DND-41 (cell line): ENCODE measurements around the gene SLC22A17.

Experiments
- ATAC-seq: fragments of 200-7000 bp; cut with Tn5 transposase; 3 replicates; pipeline ENCODE4 v1.9.1; 2021; ENCODE audit warnings: low read depth; ENCODE audit not compliant: insufficient read depth
- DNase-seq: peaks from one replicate; pipeline ENCODE4 v3.0.0-alpha.2; 2020
- H2AFZ ChIP-seq: 2 replicates; pipeline ENCODE4 v1.6.0; 2012; ENCODE audit warnings: low read depth, low read length
- H3K27ac ChIP-seq: 2 replicates; pipeline ENCODE4 v1.5.1; 2012; ENCODE audit warnings: low read length, inconsistent platforms
- H3K27me3 ChIP-seq: fragments of 200-600 bp; sonication (generic); 2 replicates; pipeline ENCODE4 v1.6.0; 2012; ENCODE audit warnings: low read length, mild to moderate bottlenecking, inconsistent platforms; ENCODE audit not compliant: insufficient read depth, poor library complexity
- H3K36me3 ChIP-seq: 2 replicates; pipeline ENCODE4 v1.5.1; 2012; ENCODE audit warnings: low read length, inconsistent platforms; ENCODE audit not compliant: insufficient read depth
- H3K4me1 ChIP-seq: 2 replicates; pipeline ENCODE4 v1.5.1; 2012; ENCODE audit warnings: mild to moderate bottlenecking, low read length; ENCODE audit not compliant: insufficient read depth
- H3K4me2 ChIP-seq: 2 replicates; pipeline ENCODE4 v1.6.0; 2012; ENCODE audit warnings: mild to moderate bottlenecking, moderate library complexity, low read length, inconsistent platforms; ENCODE audit not compliant: insufficient read depth
- H3K4me3 ChIP-seq, 2 experiments: fragments of 200-600 bp in 1 of 2; shearing (Covaris generic) in 1 of 2; 2 replicates each; pipeline ENCODE4 v1.5.1; 2012 to 2016; ENCODE audit warnings: inconsistent platforms in 2 of 2, low read length in 2 of 2, mild to moderate bottlenecking in 2 of 2, low read depth in 1 of 2, moderate library complexity in 1 of 2
- H3K79me2 ChIP-seq: 2 replicates; pipeline ENCODE4 v1.6.0; 2012; ENCODE audit warnings: low read length, inconsistent platforms; ENCODE audit not compliant: insufficient read depth
- H3K9ac ChIP-seq: 2 replicates; pipeline ENCODE4 v1.6.0; 2012; ENCODE audit warnings: low read depth, mild to moderate bottlenecking, inconsistent platforms, low read length, moderate library complexity
- H3K9me3 ChIP-seq: 2 replicates; pipeline ENCODE4 v1.5.1; 2012; ENCODE audit warnings: low read length, moderate library complexity, mild to moderate bottlenecking, inconsistent platforms; ENCODE audit not compliant: insufficient read depth, severe bottlenecking
- H4K20me1 ChIP-seq: 2 replicates; pipeline ENCODE4 v1.6.0; 2012; ENCODE audit warnings: low read length; ENCODE audit not compliant: insufficient read depth
- CTCF ChIP-seq: IDR thresholded peaks from 2 replicates; pipeline ENCODE4 v1.5.1; 2012; ENCODE audit warnings: borderline replicate concordance, low read length, moderate library complexity, mild to moderate bottlenecking; ENCODE audit not compliant: poor library complexity, severe bottlenecking; ENCODE audit errors: extremely low read depth
- EZH2 ChIP-seq: IDR thresholded peaks from 3 replicates; pipeline ENCODE4 v1.6.1; 2012; ENCODE audit warnings: borderline replicate concordance, low read depth, mild to moderate bottlenecking, moderate library complexity, low read length, inconsistent platforms; ENCODE audit not compliant: severe bottlenecking

SLC22A17 gene

GRCh38 chr14:23323838-23324454, 28.7 kb downstream of the SLC22A17 start:
- H3K9ac ChIP-seq = no peak overlapping the region
- H3K4me2 ChIP-seq = no peak overlapping the region
- H3K27me3 ChIP-seq = no peaks in the 10 kb centered on the region
- peaks cover 22% of the 10 kb centered on the region for H4K20me1 ChIP-seq
- no peak overlapping the region for H3K4me3 ChIP-seq
- DNase-seq (no peak), ATAC-seq (no peak)
- peaks cover 36% of the 10 kb centered on the region for H3K4me1 ChIP-seq
- peaks cover 33% of the 10 kb centered on the region for H3K79me2 ChIP-seq
- no peaks in the 10 kb centered on the region for H3K9me3 ChIP-seq
- TF ChIP-seq CTCF (no peak), EZH2 (no peak)
- H3K27ac ChIP-seq = no peak overlapping the region
- H2AFZ ChIP-seq = no peak overlapping the region
- H3K36me3 ChIP-seq = peaks cover 36% of the 10 kb centered on the region

- Histone ChIP-seq H3K4me3 (peak overlapping the region; percentile 96 to 97; a peak in 3 of 4 replicates), H3K4me2 (peak overlapping the region; percentile 83), H3K27ac (peak overlapping the region; percentile 88), H3K4me1 (peaks cover 36% of the 10 kb centered on the region), H4K20me1 (peaks cover 22% of the 10 kb centered on the region), H3K36me3 (peaks cover 36% of the 10 kb centered on the region), H3K79me2 (peaks cover 33% of the 10 kb centered on the region), H3K27me3 (no peaks in the 10 kb centered on the region), H3K9ac (peak overlapping the region; percentile 82), H3K9me3 (no peaks in the 10 kb centered on the region), H2AFZ (no peak overlapping the region)
- no peak for DNase-seq
- no peak for TF ChIP-seq EZH2
- no peak for TF ChIP-seq CTCF
- no peak for ATAC-seq
These were observed 29.8 kb downstream of the SLC22A17 start for GRCh38 chr14:23322568-23323517.

GRCh38 chr14:23321572-23322547, 30.8 kb downstream of the SLC22A17 start:
- Histone ChIP-seq H3K4me3 (peak overlapping the region; percentile 96 to 97), H3K79me2 (peaks cover 33% of the 10 kb centered on the region), H3K27ac (peak overlapping the region; percentile 88), H3K9ac (peak overlapping the region; percentile 82), H3K36me3 (peaks cover 36% of the 10 kb centered on the region), H3K4me1 (peaks cover 36% of the 10 kb centered on the region), H3K4me2 (peak overlapping the region; percentile 83), H4K20me1 (peaks cover 22% of the 10 kb centered on the region), H2AFZ (peak overlapping the region; percentile 66; the same call in 1 of the 2 replicates), H3K9me3 (no peaks in the 10 kb centered on the region), H3K27me3 (no peaks in the 10 kb centered on the region)
- ATAC-seq (no peak), DNase-seq (peak; percentile 46)
- TF ChIP-seq EZH2 = no peak
- TF ChIP-seq CTCF = no peak
